ENCODE data around the gene DNAAF8. TPM values are rescaled to one million over a fixed set of nuclear protein-coding genes. Genes with fewer than 3 reads are reported as not detected.
A peak's percentile ranks its signal among the peaks of the same experiment; 100 is the strongest.

Gene DNAAF8
- total RNA-seq, 1 experiment from 2014 or later, result 0.39 TPM

DNA sequence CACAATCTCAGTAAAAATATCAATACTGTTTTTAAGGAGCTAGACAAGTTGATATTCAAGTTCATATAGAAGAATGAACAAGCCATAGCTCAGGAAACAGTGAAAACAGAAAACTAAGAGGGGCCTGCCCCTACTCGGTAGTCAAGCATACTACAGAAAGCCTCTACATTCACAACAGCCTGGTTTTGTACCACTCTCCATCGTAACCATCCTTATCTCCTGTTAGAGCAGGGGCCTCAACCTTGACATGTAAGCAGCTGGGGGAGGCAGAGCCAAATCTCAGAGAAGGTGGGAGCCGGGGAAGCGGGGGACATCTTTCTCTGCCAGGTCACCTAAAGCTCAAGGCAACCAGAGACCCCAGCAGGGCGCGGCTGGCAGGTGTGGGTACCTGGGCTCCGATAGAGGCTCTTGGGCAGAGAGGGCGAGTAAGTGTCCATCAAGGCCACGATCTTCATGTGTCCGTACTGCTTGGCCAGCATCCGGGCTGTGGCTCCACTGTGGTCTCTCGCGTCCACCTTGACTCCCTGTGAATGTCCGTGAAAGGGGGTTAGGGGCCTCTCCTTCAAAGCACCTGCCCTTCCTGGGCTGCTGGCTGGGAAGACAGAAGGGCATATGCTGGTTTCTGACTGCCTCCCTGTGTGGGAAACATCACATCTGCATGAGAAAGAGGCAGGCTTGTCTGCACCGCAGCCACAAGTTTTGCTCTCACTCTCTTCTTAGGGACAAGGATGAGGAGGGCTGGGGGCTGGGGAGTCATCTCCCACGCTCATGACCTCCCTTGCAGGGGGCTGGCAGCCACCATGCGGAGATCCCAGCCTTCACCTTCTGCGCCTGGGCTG is 20.5 kb upstream of the DNAAF8 start:
- Mint-ChIP-seq H3K27ac (peak overlapping the region; percentile 79 to 96 (median 92)), H3K27me3 (ENCODE audit: low read depth) (no peaks in the 10 kb centered on the region), H3K36me3 (ENCODE audit: insufficient read depth in 1 of 3, low read depth in 3 of 3) (peaks cover 13 to 60% (median 44%) of the 10 kb centered on the region in 3 experiments), H3K4me3 (peak overlapping the region in 1 of 2 experiments; percentile 47; a peak in 2 of 5 replicates), H3K4me1 (peaks cover 18 to 27% of the 10 kb centered on the region in 2 experiments), H3K9me3 (no peaks in the 10 kb centered on the region)
- Histone ChIP-seq H3K4me2 (ENCODE audit: insufficient read depth, insufficient read length, low read length) (peak overlapping the region; percentile 5), H4K20me1 (ENCODE audit: control insufficient read depth, insufficient read depth, insufficient read length) (no peaks in the 10 kb centered on the region), H2BK120ac (ENCODE audit: low read depth, low read length, poor library complexity, severe bottlenecking) (no peak overlapping the region), H2AFZ (ENCODE audit: low read length) (no peak overlapping the region), H4K5ac (ENCODE audit: insufficient read length, low read depth, low read length) (no peak overlapping the region), H4K8ac (replicated peaks; ENCODE audit: insufficient read length, low read depth, low read length) (no peak overlapping the region), H2BK20ac (ENCODE audit: low read depth, low read length, poor library complexity, severe bottlenecking) (no peak overlapping the region), H3K9ac (ENCODE audit: extremely low read depth, insufficient read length, low read length) (no peak overlapping the region), H3K27me3 (ENCODE audit: insufficient read depth, low read length) (no peaks in the 10 kb centered on the region), H3K23me2 (ENCODE audit: insufficient read length, low read depth, low read length, poor library complexity, severe bottlenecking) (no peaks in the 10 kb centered on the region), H3K9me3 (ENCODE audit: control insufficient read depth, low read depth, low read length) (no peaks in the 10 kb centered on the region), H2AK5ac (ENCODE audit: insufficient read length, low read length) (no peak overlapping the region), H3K27ac (ENCODE audit: insufficient read length, low read depth, low read length) (no peak overlapping the region), H3K56ac (ENCODE audit: insufficient read length, low read depth, low read length) (no peak overlapping the region), H3K23ac (ENCODE audit: insufficient read length, low read depth, low read length) (no peak overlapping the region), H3T11ph (ENCODE audit: low read length) (no peak overlapping the region), H4K91ac (ENCODE audit: insufficient read length, low read depth, low read length) (no peak overlapping the region), H3K4me1 (ENCODE audit: insufficient read depth, low read length) (peaks cover under 1% of the 10 kb centered on the region; the same call in 1 of the 2 replicates), H2BK5ac (ENCODE audit: insufficient read length, low read length) (no peak overlapping the region), H3K79me2 (ENCODE audit: insufficient read depth, low read length) (no peaks in the 10 kb centered on the region), H3K18ac (ENCODE audit: insufficient read length, low read depth, low read length) (no peak overlapping the region), H3K14ac (ENCODE audit: insufficient read depth, low read length) (no peak overlapping the region), H3K79me1 (ENCODE audit: insufficient read depth, low read depth, low read length, poor library complexity, severe bottlenecking) (no peaks in the 10 kb centered on the region), H2BK15ac (ENCODE audit: low read depth, low read length) (no peak overlapping the region), H3K4ac (ENCODE audit: low read depth, low read length) (no peak overlapping the region), H2BK12ac (ENCODE audit: insufficient read length, low read depth, low read length) (no peak overlapping the region)
- WGBS (ENCODE audit: extremely low coverage, insufficient read length, low lambda C conversion rate), result no CpG with 5 or more reads among the region's 18 CpGs
- TF ChIP-seq, protein P1, sequence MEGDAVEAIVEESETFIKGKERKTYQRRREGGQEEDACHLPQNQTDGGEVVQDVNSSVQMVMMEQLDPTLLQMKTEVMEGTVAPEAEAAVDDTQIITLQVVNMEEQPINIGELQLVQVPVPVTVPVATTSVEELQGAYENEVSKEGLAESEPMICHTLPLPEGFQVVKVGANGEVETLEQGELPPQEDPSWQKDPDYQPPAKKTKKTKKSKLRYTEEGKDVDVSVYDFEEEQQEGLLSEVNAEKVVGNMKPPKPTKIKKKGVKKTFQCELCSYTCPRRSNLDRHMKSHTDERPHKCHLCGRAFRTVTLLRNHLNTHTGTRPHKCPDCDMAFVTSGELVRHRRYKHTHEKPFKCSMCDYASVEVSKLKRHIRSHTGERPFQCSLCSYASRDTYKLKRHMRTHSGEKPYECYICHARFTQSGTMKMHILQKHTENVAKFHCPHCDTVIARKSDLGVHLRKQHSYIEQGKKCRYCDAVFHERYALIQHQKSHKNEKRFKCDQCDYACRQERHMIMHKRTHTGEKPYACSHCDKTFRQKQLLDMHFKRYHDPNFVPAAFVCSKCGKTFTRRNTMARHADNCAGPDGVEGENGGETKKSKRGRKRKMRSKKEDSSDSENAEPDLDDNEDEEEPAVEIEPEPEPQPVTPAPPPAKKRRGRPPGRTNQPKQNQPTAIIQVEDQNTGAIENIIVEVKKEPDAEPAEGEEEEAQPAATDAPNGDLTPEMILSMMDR (conservative IDR thresholded peaks at IDR 0.05), result no peak
- peak; percentile 54 for DNase-seq
